ENCODE data around the gene HIPK3.
"Not testable (repeated sequence)": the region's sequence is repeated elsewhere in the genome, so short reads cannot be mapped to it uniquely, and the experiment has no call there.

HIPK3 gene

GRCh38 chr11:33257160-33257896 lies at the start of gene HIPK3:
HIPK3 (plus strand) TSS chr11:33257381.
- ATAC-seq (peak; percentile 90), DNase-seq (peak; percentile 85)

DNA sequence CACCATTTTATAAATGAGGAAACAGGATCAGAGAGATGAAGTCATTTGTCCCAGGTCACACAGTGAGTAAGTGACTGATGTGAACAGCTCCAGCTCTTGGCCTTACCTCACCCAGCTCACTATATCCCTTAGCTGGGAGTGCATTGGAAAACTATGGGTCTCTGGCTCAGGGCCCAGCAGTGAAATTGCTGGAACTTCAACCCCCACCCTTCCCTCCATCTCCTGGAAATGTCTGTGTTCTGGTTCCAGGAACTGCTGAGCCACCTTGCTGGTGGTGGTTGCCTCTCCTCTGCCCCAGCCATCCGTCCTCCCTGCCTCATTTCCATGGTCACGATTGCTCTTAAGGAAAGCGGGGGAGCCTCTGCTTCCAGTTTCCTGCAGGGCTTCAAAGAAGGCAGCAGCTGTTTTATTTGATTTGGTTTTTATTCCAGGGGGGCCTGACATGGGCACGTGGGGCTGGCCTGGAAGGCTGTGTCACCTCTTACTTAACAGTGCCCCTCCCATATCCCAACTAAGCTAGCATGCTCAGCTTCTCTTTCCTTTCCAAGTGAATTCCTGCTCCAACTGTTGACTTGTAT lies 49.7 kb upstream of the HIPK3 start:
- DNase-seq (no peak), ATAC-seq (no peak)

DNA sequence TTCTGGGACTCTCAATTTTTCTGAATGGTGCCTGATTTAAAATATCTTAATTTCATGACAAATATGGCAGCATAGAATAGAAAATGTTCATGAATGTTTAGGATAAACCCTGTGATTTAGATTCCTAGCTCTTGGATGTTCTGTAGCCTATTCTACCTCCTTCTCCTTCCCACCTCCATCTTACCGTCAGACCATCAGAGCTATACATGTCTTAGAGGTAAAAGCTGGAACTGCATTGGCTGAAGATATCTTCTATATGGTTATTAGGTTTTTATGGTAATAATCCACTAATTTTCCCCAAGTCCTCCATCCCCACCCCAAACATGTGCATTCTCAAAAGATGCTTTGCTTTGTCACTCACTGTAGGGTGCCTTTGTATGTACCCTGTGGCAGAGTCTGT lies 49.0 kb upstream of the HIPK3 start:
- DNase-seq (no peak), ATAC-seq (no peak)

GRCh38 chr11:33211153-33211552 lies 46.0 kb upstream of the HIPK3 start:
- DNase-seq: no peak
- no peak for ATAC-seq

GRCh38 chr11:33211580-33211979 lies 45.6 kb upstream of the HIPK3 start:
- no peak for ATAC-seq
- DNase-seq: no peak

- ATAC-seq (no peak), DNase-seq (no peak)
Measured at GRCh38 chr11:33214187-33214586, 43.0 kb upstream of the HIPK3 start.

DNA sequence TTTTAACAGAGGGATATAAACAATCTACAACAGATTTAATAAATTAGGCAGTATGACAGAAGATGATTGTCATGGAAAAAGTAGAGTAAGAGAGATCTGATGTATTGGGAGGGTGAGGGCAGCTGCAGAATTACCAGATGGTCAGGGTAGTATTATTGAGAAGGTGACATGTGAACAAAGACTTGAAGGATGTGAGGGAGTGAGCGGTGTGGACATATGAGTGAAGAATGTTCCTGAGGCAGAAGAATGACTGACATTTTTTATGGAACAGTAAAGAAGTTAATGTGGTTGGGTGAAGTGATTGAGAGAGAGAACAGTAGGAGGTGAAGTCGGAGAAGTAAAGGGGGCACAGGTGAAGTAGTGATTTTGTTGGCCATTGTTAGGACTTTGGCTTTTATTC lies 42.4 kb upstream of the HIPK3 start:
- ATAC-seq: no peak
- DNase-seq: no peak

- not testable (repeated sequence) for DNase-seq, ATAC-seq
Measured at GRCh38 chr11:33216676-33217075, 40.5 kb upstream of the HIPK3 start.

GRCh38 chr11:33222052-33222750 lies 35.0 kb upstream of the HIPK3 start:
- ATAC-seq (no peak), DNase-seq (no peak)

DNA sequence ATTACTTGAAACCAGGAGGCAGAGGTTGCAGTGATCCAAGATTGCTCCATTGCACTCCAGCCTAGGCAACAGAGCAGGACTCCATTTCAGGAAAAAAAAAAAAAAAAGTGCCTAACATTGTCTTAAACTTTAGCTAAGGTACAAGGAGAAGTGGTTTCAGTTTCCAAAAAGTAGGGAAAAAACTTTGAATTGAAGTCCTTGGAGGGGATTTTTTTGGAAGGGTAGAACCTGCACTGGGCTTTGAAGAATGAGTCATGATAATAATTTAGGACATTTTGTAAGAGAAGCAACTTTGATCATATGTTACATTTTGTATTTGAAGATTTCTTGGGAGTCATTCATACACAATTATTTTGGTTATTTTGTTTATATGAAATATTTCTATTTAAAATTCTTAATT lies 31.8 kb upstream of the HIPK3 start:
- ATAC-seq (no peak), DNase-seq (no peak)

- DNase-seq: no peak
- ATAC-seq: no peak
Measured at GRCh38 chr11:33227578-33228261, 29.5 kb upstream of the HIPK3 start.

DNA sequence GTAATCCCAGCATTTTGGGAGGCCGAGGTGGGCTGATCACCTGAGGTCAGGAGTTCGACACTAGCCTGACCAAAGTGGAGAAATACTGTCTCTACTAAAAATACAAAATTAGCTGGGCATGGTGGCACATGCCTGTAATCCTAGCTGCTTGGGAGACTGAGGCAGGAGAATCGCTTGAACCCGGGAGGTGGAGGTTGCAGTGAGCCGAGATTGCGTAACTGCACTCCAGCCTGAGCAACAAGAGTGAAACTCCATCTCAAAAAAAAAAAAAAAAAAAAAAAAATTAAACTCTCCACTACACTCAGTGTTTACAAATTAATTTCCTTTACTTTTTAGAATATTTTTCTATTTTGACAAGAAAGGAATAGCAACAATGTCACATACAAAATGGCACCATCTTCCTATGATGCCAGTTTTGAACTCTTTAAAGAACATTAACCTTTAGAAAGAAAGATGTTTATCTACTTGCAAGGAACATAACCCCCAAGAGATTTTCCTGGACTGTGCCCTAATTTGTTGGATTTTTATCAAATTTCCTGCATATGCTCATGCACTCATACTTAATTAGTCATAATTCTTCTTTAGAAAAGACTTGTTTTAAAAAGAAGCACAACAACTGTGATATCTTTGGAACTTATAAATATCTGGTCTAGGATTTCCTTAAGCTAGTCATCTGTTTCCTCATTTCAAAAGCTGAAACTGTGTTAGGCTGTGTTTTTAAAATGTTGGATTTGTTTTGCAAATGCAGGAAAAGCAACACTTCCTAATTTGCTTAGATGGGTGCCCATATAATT lies 22.6 kb upstream of the HIPK3 start:
- ATAC-seq (no peak), DNase-seq (no peak)

- DNase-seq: no peak
- ATAC-seq: no peak
Measured at GRCh38 chr11:33237039-33237597, 20.1 kb upstream of the HIPK3 start.

DNA sequence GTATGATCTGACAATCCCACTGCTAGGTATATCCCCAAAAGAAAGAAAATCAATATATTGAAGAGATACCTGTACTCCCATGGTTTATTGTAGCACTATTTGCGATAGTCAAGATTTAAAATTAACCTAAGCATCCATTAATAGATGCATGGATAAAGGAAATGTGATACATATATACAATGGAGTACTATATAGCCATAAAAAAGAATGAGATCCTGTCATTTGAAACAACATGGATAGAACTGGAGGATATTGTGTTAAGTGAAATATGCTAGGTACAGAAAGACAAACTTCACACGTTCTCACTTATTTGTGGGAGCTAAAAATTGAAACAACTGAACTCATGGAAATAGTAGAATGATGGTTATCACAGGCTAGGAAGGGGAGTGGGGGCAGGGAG lies 14.6 kb upstream of the HIPK3 start:
- ATAC-seq (no peak), DNase-seq (no peak)

DNA sequence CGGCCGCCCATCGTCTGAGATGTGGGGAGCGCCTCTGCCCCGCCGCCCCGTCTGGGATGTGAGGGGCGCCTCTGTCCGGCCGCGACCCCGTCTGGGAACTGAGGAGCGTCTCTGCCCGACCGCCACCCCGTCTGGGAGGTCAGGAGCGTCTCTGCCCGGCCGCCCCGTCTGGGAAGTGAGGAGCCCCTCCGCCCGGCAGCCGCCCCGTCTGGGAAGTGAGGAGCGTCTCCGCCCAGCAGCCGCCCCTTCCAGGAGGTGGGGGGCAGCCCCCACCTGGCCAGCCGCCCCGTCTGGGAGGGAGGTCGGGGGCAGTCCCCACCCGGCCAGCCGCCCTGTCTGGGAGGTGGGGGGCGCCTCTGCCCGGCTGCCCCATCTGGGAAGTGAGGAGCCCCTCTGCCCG lies 13.5 kb upstream of the HIPK3 start:
- not testable (repeated sequence) for DNase-seq, ATAC-seq

GRCh38 chr11:33248416-33248971 lies 8.7 kb upstream of the HIPK3 start:
- no peak for ATAC-seq
- no peak for DNase-seq

GRCh38 chr11:33256031-33256812 lies 959 bp upstream of the HIPK3 start:
- no peak for ATAC-seq
- DNase-seq: no peak

DNA sequence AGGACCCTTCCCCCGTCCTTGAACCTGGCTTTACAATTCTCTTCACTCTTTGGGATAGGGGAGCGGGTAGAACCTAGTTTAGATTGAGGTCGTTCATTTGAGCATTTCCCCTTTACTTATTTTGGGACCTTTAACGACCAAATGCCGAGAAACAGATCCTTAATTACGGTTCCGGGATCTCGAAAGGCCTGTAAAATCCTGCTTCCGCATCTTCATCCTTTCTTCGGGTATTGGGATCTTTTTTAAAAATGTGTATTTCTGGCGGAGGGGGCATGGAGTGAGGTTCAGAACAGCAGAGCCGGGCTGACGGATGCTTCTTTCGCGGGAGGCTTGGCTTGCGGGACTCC lies 395 bp upstream of the HIPK3 start:
- ATAC-seq (no peak), DNase-seq (no peak)

- DNase-seq (peak; percentile 79), ATAC-seq (peak; percentile 45)
Measured at GRCh38 chr11:33257897-33258630, 883 bp downstream of the HIPK3 start.

DNA sequence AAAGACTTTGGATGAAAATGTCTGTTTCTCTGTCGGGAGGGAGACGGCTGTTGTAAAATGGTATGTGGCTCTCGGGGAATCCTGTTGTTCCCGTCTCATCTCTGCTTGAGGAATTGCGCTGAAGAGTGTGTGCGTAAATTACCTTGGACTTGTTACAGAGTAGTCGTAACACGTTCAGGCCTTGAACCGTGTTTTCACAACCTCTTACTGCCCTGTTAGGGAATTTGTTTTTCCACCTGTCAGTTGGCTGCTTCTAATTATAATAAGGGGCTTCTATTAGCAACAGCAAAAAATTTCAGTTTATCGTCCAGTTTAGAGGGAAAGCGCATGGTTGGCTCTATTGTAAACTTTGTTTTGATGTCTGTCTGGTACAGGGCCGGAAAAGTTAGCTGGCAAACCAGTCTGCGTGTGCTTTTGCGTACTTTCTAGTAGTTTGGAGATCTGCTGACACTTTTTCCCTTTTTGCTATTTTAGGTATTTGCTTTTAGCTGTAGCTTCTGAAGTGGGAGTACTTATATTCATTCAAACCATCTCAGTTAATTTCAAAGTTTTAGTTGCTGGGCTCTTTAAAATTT lies 1.5 kb downstream of the HIPK3 start:
- no peak for DNase-seq
- ATAC-seq: no peak
